ENCODE results near the gene TBKBP1. TPM values are rescaled to one million over a fixed set of nuclear protein-coding genes. Genes with fewer than 3 reads are reported as not detected.

TBKBP1 gene
- polyA plus RNA-seq, 3 donors: 0.22 to 7.7 (median 0.45) TPM

- Mint-ChIP-seq H3K36me3 (no peaks in the 10 kb centered on the region), H3K27me3 (ENCODE audit: low read depth in 3 of 3) (peaks cover 8 to 24% (median 16%) of the 10 kb centered on the region in 3 donors), H3K9me3 (peaks cover 0 to 47% (median 40%) of the 10 kb centered on the region in 7 donors), H3K4me3 (no peak overlapping the region), H3K27ac (no peak overlapping the region), H3K4me1 (peaks cover 5% of the 10 kb centered on the region)
- Histone ChIP-seq H3K27ac (ENCODE audit: low read depth in 1 of 2, low read length in 2 of 2) (no peak overlapping the region), H3K4me3 (replicated peaks in 1 of 3; ENCODE audit: low read depth in 2 of 3, low read length in 3 of 3) (no peak overlapping the region), H3K4me1 (ENCODE audit: control insufficient read depth in 1 of 2, insufficient read depth in 2 of 2, low read length in 2 of 2) (no peaks in the 10 kb centered on the region), H4K20me1 (ENCODE audit: insufficient read depth, low read length) (no peaks in the 10 kb centered on the region), H3K36me3 (replicated peaks in 1 of 2; ENCODE audit: control insufficient read depth in 1 of 2, insufficient read depth in 2 of 2, low read length in 2 of 2) (no peaks in the 10 kb centered on the region), H3K79me2 (ENCODE audit: insufficient read depth, low read length) (no peaks in the 10 kb centered on the region), H3K4me2 (replicated peaks; ENCODE audit: extremely low read depth, low read length, poor library complexity, severe bottlenecking) (no peak overlapping the region), H3K27me3 (ENCODE audit: control insufficient read depth in 2 of 2, insufficient read depth in 2 of 2, low read length in 2 of 2) (peaks cover 2 to 3% of the 10 kb centered on the region in 2 donors), H3K9ac (ENCODE audit: insufficient read depth, low read length, poor library complexity, severe bottlenecking) (no peak overlapping the region), H2AFZ (ENCODE audit: insufficient read depth, low read depth, low read length, poor library complexity, severe bottlenecking) (no peak overlapping the region), H3K9me3 (replicated peaks in 1 of 2; ENCODE audit: control insufficient read depth in 1 of 2, insufficient read depth in 1 of 2, low read length in 2 of 2) (peaks cover 19 to 25% of the 10 kb centered on the region in 2 donors)
- DNase-seq: no peak
- TF ChIP-seq CTCF (IDR thresholded peaks at IDR 0.05): no peak
- intact Hi-C loops (cut with micrococcal nuclease): no loop called here
- no CpG with 5 or more reads among the region's 5 CpGs for WGBS (ENCODE audit: insufficient coverage)
These were observed 66.6 kb downstream of the TBKBP1 start for GRCh38 chr17:47760409-47761140.

Small RNA genes within 50 kb of the gene (small RNA-seq; reads per million reads assigned to genes)
- not detected for gene AC015674.1 (ENCODE audit: insufficient read length, low read depth)

Other genes starting within 250 kb of the TBKBP1 start
- 10 to 100 TPM; 38.3 to 80.1 (median 53.1) TPM for gene NPEPPS, start 163.1 kb upstream of the TBKBP1 start, polyA plus RNA-seq
- 10 to 100 TPM in 2 of 3 donors, 1 to 10 TPM in 1; 5.8 to 83.3 (median 13.2) TPM for gene KPNB1, start 44.2 kb upstream of the TBKBP1 start, polyA plus RNA-seq
- under 1 TPM; 0.05 to 0.16 (median 0.13) TPM for gene TBX21, start 39.1 kb downstream of the TBKBP1 start, polyA plus RNA-seq
- 10 to 100 TPM in 1 of 3 donors, 1 to 10 TPM in 2; 1.6 to 17.3 (median 1.6) TPM for gene OSBPL7, start 127.6 kb downstream of the TBKBP1 start, polyA plus RNA-seq
- gene MRPL10, start 137.4 kb downstream of the TBKBP1 start, polyA plus RNA-seq: 10 to 100 TPM; 28.5 to 32.7 (median 32.6) TPM
- under 1 TPM; 0.12 to 0.65 (median 0.22) TPM for gene LRRC46, start 137.5 kb downstream of the TBKBP1 start, polyA plus RNA-seq
- 10 to 100 TPM; 13.2 to 45.1 (median 14.5) TPM for gene SCRN2, start 147.1 kb downstream of the TBKBP1 start, polyA plus RNA-seq
- gene SP6, start 157.0 kb downstream of the TBKBP1 start, polyA plus RNA-seq: under 1 TPM in 1 of 3 donors, not detected in 2; 0.06 TPM
- 10 to 100 TPM in 1 of 3 donors, 1 to 10 TPM in 2; 3.1 to 26.7 (median 6.8) TPM for gene SP2, start 202.1 kb downstream of the TBKBP1 start, polyA plus RNA-seq
- 10 to 100 TPM; 13.2 to 34.2 (median 29.7) TPM for gene PNPO, start 247.4 kb downstream of the TBKBP1 start, polyA plus RNA-seq